ENCODE data around the gene GCDH. TPM values are rescaled to one million over a fixed set of nuclear protein-coding genes. Genes with fewer than 3 reads are reported as not detected.

GCDH gene
- total RNA-seq, 4 donors from 2014 or later = 19.2 to 39.5 (median 24.6) TPM

- intact Hi-C loops (cut with DNase I; ENCODE audit: low total_unique reads) = no loop called here
- 96% methylated on average over 10 of the region's 10 CpGs for WGBS, 2 donors
- DNase-seq (ENCODE audit: low spot score in 2 of 2) = no peak
- H3K4me3 ChIP-seq (ENCODE audit: low read depth, poor library complexity, severe bottlenecking) = no peak overlapping the region
- TF ChIP-seq POLR2A (IDR thresholded peaks at IDR 0.05) (no peak), CTCF (IDR thresholded peaks at IDR 0.05) (no peak)
These were observed 22.3 kb upstream of the GCDH start for GRCh38 chr19:12868540-12869112.

- 85 to 90% methylated on average over 3 of the region's 3 CpGs for WGBS, 2 donors
- no peak overlapping the region for H3K4me3 ChIP-seq (ENCODE audit: low read depth, poor library complexity, severe bottlenecking)
- intact Hi-C loops (cut with DNase I; ENCODE audit: low total_unique reads) = no loop called here
- no peak for DNase-seq (ENCODE audit: low spot score in 2 of 2)
- no peak for TF ChIP-seq POLR2A (IDR thresholded peaks at IDR 0.05)
- no peak for TF ChIP-seq CTCF (IDR thresholded peaks at IDR 0.05)
These were observed 19.3 kb upstream of the GCDH start for GRCh38 chr19:12871681-12872080.

- no peak for TF ChIP-seq CTCF (IDR thresholded peaks at IDR 0.05)
- TF ChIP-seq POLR2A (IDR thresholded peaks at IDR 0.05) = no peak
These were observed 18.7 kb upstream of the GCDH start for GRCh38 chr19:12872255-12872654.

GRCh38 chr19:12872941-12873890 is 17.7 kb upstream of the GCDH start:
- no peak for DNase-seq (ENCODE audit: low spot score in 2 of 2)
- no peak overlapping the region for H3K4me3 ChIP-seq (ENCODE audit: low read depth, poor library complexity, severe bottlenecking)
- TF ChIP-seq POLR2A (IDR thresholded peaks at IDR 0.05) (no peak), CTCF (IDR thresholded peaks at IDR 0.05) (no peak)
- intact Hi-C loops (cut with DNase I; ENCODE audit: low total_unique reads) = no loop called here
- 65 to 80% methylated on average over 49 to 70 of the region's 70 CpGs for WGBS, 2 donors

More at GRCh38 chr19:12872255-12872654, 18.7 kb upstream of the GCDH start:
- H3K4me3 ChIP-seq (ENCODE audit: low read depth, poor library complexity, severe bottlenecking) = no peak overlapping the region
- 87 to 94% methylated on average over 5 of the region's 5 CpGs for WGBS, 2 donors
- DNase-seq (ENCODE audit: low spot score in 2 of 2) = no peak
- intact Hi-C loops (cut with DNase I; ENCODE audit: low total_unique reads) = no loop called here

GRCh38 chr19:12873891-12874745 is 16.8 kb upstream of the GCDH start:
- no peak overlapping the region for H3K4me3 ChIP-seq (ENCODE audit: low read depth, poor library complexity, severe bottlenecking)
- DNase-seq (ENCODE audit: low spot score in 2 of 2) = no peak
- intact Hi-C loops (cut with DNase I; ENCODE audit: low total_unique reads) = no loop called here

More at GRCh38 chr19:12873891-12874745, 16.8 kb upstream of the GCDH start:
- TF ChIP-seq POLR2A (IDR thresholded peaks at IDR 0.05) (no peak), CTCF (IDR thresholded peaks at IDR 0.05) (no peak)
- 83 to 94% methylated on average over 62 to 78 of the region's 86 CpGs for WGBS, 2 donors

Data from lower leg skin (tissue), 4 donors.